ENCODE measurements around the gene MRPL27. TPM values are rescaled to one million over a fixed set of nuclear protein-coding genes. Genes with fewer than 3 reads are reported as not detected.

The MRPL27 gene
- total and polyA plus RNA-seq, 2 of the 4 experiments (the other 2 are of a cell fraction): 176 to 202 TPM

DNA sequence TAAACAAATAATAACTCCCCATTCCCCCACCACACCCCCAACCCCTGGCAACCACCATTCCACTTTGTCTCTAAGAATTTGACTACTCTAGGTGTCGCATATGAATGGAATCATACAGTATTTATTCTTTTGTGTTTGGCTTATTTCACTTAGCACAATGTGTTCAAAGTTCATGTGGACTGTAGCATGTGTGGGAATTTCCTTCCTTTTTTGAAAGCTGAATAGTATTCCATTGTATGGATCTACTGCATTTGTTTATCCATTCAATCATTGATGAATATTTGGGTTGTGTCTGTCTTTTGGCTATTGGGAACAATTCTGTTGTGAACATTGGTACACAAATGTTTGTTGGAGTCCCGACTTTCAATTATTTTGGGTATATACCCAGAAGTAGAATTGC is 49.8 kb upstream of the MRPL27 start:
- intact Hi-C loops (cut with micrococcal nuclease) (no loop called here), in situ Hi-C loops (cut with MboI; ENCODE audit: low sequenced_read_pairs) (no loop called here), dilution Hi-C loops (cut with HindIII; ENCODE audit: low sequenced_read_pairs, unreplicated experiment) (no loop called here)
- Histone ChIP-seq H2BK15ac (ENCODE audit: low read depth, low read length) (no peak overlapping the region), H3K4me3 (ENCODE audit: insufficient read depth, low read depth, low read length) (no peak overlapping the region), H3K14ac (replicated peaks; ENCODE audit: low read depth, low read length) (no peak overlapping the region), H3K23ac (ENCODE audit: low read depth, low read length) (no peak overlapping the region), H2BK5ac (ENCODE audit: low read depth, low read length, poor library complexity, severe bottlenecking) (no peak overlapping the region), H4K8ac (ENCODE audit: low read depth in 2 of 2, low read length in 2 of 2) (no peak overlapping the region), H3K18ac (ENCODE audit: low read depth, low read length) (no peak overlapping the region), H2AFZ (replicated peaks; ENCODE audit: low read length, poor library complexity) (no peak overlapping the region), H4K5ac (ENCODE audit: low read depth, low read length) (no peak overlapping the region), H3K9me1 (ENCODE audit: insufficient read depth, low read length) (peaks cover 14% of the 10 kb centered on the region), H4K91ac (ENCODE audit: insufficient read depth, low read depth, low read length) (no peak overlapping the region), H2BK20ac (ENCODE audit: low read depth, low read length) (no peak overlapping the region), H3K4ac (ENCODE audit: low read depth, low read length) (no peak overlapping the region), H3K9ac (ENCODE audit: low read depth, low read length) (no peak overlapping the region), H3K4me1 (ENCODE audit: control insufficient read depth, insufficient read depth, low read length) (peaks cover 27% of the 10 kb centered on the region), H3K79me1 (ENCODE audit: low read depth in 1 of 2, low read length in 2 of 2) (peaks cover 11 to 35% of the 10 kb centered on the region in 2 experiments; a peak in 3 of 4 replicates), H4K20me1 (ENCODE audit: insufficient read depth, low read length) (no peaks in the 10 kb centered on the region), H2BK120ac (ENCODE audit: low read depth, low read length) (no peak overlapping the region), H3K56ac (ENCODE audit: extremely low read depth, insufficient read depth, low read length) (no peak overlapping the region), H3K36me3 (ENCODE audit: control insufficient read depth, insufficient read depth, low read length) (no peaks in the 10 kb centered on the region), H3K27ac (ENCODE audit: insufficient read depth, low read length) (no peak overlapping the region), H3K9me3 (ENCODE audit: control insufficient read depth, insufficient read depth, low read length) (no peaks in the 10 kb centered on the region), H3K27me3 (ENCODE audit: control insufficient read depth, insufficient read depth, low read length) (no peaks in the 10 kb centered on the region), H2AK5ac (ENCODE audit: low read depth, low read length) (no peak overlapping the region), H2AK9ac (replicated peaks; ENCODE audit: low read depth, low read length, poor library complexity) (no peak overlapping the region), H3K4me2 (ENCODE audit: low read depth, low read length) (no peak overlapping the region)
- WGBS, 2 experiments (ENCODE audit: extremely low coverage in 2 of 2, insufficient read length in 1 of 2): no CpG with 5 or more reads among the region's 2 CpGs
- no peak for ATAC-seq (ENCODE audit: low read depth)
- ChIA-PET POLR2A (ENCODE audit: unreplicated experiment) (no interaction called here), CTCF (no interaction called here)
- TF ChIP-seq CHD1 (IDR thresholded peaks at IDR 0.05; ENCODE audit: low read depth, low read length): no peak
- TF ChIP-seq MXI1 (IDR thresholded peaks at IDR 0.05; ENCODE audit: borderline replicate concordance, low read depth, low read length): no peak
- TF ChIP-seq, protein P1, sequence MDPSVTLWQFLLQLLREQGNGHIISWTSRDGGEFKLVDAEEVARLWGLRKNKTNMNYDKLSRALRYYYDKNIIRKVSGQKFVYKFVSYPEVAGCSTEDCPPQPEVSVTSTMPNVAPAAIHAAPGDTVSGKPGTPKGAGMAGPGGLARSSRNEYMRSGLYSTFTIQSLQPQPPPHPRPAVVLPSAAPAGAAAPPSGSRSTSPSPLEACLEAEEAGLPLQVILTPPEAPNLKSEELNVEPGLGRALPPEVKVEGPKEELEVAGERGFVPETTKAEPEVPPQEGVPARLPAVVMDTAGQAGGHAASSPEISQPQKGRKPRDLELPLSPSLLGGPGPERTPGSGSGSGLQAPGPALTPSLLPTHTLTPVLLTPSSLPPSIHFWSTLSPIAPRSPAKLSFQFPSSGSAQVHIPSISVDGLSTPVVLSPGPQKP (IDR thresholded peaks at IDR 0.05; ENCODE audit: borderline replicate concordance, low read depth, low read length): no peak
- no peak for TF ChIP-seq RCOR1 (IDR thresholded peaks at IDR 0.05; ENCODE audit: insufficient replicate concordance, low read length)
- no peak for TF ChIP-seq NFE2L2 (IDR thresholded peaks at IDR 0.05; ENCODE audit: low read depth, low read length)
- no peak for TF ChIP-seq SMC3 (IDR thresholded peaks at IDR 0.05; ENCODE audit: low read depth, low read length)
- TF ChIP-seq BHLHE40 (IDR thresholded peaks at IDR 0.05; ENCODE audit: low read depth, low read length): no peak
- no peak for TF ChIP-seq RAD21 (IDR thresholded peaks at IDR 0.05; ENCODE audit: low read length)
- TF ChIP-seq MAFK (IDR thresholded peaks at IDR 0.05; ENCODE audit: low read depth, low read length): no peak
- TF ChIP-seq CEBPB (IDR thresholded peaks at IDR 0.05; ENCODE audit: low read depth, low read length): no peak
- TF ChIP-seq MAZ (IDR thresholded peaks at IDR 0.05; ENCODE audit: borderline replicate concordance, low read depth, low read length): no peak
- no peak for TF ChIP-seq RFX5 (IDR thresholded peaks at IDR 0.05; ENCODE audit: low read depth, low read length)
- TF ChIP-seq FOS (IDR thresholded peaks at IDR 0.05; ENCODE audit: low read depth, low read length): no peak
- TF ChIP-seq, protein P2, sequence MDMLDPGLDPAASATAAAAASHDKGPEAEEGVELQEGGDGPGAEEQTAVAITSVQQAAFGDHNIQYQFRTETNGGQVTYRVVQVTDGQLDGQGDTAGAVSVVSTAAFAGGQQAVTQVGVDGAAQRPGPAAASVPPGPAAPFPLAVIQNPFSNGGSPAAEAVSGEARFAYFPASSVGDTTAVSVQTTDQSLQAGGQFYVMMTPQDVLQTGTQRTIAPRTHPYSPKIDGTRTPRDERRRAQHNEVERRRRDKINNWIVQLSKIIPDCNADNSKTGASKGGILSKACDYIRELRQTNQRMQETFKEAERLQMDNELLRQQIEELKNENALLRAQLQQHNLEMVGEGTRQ (IDR thresholded peaks at IDR 0.05; ENCODE audit: low read depth, low read length): no peak
- DNase-seq: no peak
- no TSS peak for BruUV-seq (replicated peaks)
